Raji (cell line): ENCODE data around the gene FMO2.

ENCODE experiments used
- POLR2A ChIP-seq: IDR thresholded peaks from 2 replicates; pipeline ENCODE4 v1.6.1; 2011; ENCODE audit warnings: low read depth, low read length, control low read depth; ENCODE audit not compliant: insufficient read depth

Gene FMO2

GRCh38 chr1:171256940-171257606 is 72.0 kb downstream of the FMO2 start:
- TF ChIP-seq POLR2A = no peak

- TF ChIP-seq POLR2A = no peak
Observed at GRCh38 chr1:171257607-171258076, 72.5 kb downstream of the FMO2 start.

DNA sequence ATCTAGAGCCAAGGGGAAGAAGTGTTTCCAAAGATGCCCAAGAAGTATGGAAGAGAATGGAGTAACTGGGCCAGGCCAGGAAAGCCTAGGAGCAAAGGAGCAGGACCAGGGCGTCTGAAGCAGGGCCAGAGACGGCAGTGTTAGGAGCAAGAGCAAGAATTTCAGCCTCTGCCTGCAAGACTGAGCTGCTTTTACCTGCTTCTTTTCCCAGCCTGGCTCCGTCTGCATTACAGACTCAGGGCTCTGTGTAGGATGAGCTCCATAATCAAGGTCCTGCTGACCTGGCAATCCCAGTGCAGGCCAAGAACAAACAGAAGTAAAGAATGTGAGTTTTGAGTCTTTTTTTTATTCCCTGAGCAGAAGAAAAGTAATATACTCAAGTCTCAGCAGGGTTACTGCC is 73.3 kb downstream of the FMO2 start:
- TF ChIP-seq POLR2A = no peak

GRCh38 chr1:171258943-171259342 is 73.8 kb downstream of the FMO2 start:
- TF ChIP-seq POLR2A = no peak
